ENCODE measurements around the gene RPS21.

Gene RPS21

GRCh38 chr20:62354031-62354808 lies 32.7 kb upstream of the RPS21 start:
- DNase-seq = no peak

DNA sequence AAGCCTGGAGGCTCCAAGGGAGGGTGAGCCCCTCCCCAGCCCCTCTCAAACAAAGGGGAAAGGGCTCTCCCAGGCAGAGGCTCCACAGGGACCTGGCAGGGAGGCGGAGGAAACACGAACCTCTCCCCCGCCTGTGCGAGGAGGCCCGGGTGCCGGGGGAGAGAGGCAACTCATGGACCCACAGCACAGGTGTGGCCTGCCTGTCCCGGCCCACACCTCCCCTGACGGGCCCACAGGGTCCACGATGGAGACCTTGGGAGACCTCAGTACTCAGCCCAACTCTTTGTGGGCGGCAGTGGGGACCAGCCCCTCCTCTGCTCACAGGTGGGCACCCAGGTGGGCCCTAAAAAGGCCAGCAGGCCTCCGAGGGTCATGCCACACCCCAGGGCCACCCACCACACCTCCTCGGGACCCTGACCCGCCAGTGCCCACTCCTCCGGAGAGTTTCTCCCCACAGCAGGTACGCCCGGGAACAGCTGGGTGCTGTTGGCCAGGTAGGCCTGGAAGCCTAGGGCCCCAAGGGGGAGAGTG lies 32.0 kb upstream of the RPS21 start:
- DNase-seq = no peak

DNA sequence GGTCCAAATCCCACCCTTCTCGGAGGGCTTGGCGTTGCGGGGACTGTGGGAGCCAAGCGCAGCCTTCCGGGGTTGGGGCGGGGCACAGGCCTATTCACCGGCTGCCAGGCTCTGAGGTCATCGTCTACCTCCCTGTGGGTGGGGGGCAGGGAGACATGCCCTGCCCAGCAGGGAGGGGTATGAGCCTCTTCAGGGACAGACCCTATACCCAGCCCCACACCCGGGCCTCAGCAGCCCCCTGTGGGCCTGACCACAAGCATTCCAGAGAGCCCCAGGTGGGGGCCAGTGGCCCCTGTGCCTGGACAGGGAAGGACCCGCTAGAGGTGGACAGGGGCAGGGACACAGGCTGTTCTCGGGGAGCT lies 31.4 kb upstream of the RPS21 start:
- DNase-seq = no peak

- DNase-seq = no peak
Measured at GRCh38 chr20:62355878-62356588, 30.9 kb upstream of the RPS21 start.

DNA sequence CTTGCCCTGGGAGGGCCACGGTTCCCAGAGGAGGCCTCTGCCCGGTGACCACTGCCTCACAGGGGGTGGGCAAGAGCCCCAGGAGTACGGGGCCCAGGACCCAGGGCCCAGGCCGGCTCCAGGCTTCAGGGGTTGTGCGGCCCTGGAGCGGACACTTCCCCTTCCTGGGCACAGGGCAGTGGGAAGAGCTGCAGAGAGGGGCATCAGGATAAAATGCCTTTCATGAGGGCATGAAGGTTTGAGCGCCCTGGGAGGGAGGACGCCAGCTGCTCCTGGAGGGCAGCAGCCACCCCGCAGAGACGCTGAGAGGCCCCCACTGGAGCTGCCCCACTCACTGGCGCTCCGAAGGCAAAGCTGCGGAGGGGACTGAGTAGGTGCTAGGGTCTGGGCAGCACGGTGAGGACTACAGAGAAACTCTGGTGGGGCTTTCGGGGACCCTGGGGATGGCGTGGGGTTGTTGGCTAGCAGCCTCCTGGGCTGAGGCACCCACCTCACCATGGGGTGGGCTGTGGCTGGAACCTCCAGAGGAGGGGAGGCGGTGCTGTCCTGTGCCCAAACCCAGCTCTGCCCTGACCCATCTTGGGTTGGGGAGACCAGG lies 30.2 kb upstream of the RPS21 start:
- no peak for DNase-seq

- DNase-seq = no peak
Measured at GRCh38 chr20:62357187-62357667, 29.7 kb upstream of the RPS21 start.

GRCh38 chr20:62357681-62358080 lies 29.2 kb upstream of the RPS21 start:
- no peak for DNase-seq

DNA sequence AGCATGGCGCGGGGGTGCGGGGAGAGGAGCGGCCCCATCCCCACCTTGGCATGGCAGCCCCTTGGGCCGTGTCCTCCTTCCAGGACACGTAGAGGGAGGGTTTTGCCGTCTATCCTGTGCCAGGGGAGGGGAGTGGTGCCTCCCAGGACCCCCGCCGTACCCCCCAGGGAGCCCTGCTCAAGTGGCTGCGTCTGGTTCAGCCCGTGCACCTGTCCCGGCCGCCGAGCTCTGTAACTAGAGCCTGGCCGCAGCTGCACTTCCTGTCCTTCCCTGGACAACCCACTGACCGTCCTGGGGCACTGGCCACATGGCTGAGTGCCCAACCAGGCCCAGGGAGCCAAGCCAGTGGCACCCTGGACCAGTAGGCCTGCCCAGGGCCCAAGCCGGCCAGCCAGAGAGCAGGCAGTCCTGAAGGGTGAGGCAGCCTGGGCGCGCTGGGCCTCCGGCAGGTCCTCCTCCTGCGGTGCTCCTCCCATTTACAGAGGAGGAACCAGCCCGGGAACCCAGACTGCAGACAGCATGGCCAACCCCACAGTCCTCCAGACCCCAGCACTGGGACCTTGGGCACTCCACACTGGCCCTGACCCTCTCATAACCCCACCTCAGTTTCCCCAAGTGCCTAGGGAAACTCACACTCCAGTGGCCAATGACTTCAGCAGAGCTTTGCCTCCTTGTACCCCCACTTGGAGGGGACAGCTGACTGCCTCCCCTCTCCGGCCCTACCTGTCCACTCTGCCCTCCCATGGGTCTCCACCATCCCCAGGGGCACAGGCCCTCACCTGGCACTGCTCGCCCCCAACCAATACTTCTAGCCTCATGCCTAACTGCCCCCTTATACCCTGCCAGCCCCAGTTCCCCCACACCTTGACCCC lies 28.5 kb upstream of the RPS21 start:
- no peak for DNase-seq

- no peak for DNase-seq
Measured at GRCh38 chr20:62359043-62359490, 27.8 kb upstream of the RPS21 start.

DNA sequence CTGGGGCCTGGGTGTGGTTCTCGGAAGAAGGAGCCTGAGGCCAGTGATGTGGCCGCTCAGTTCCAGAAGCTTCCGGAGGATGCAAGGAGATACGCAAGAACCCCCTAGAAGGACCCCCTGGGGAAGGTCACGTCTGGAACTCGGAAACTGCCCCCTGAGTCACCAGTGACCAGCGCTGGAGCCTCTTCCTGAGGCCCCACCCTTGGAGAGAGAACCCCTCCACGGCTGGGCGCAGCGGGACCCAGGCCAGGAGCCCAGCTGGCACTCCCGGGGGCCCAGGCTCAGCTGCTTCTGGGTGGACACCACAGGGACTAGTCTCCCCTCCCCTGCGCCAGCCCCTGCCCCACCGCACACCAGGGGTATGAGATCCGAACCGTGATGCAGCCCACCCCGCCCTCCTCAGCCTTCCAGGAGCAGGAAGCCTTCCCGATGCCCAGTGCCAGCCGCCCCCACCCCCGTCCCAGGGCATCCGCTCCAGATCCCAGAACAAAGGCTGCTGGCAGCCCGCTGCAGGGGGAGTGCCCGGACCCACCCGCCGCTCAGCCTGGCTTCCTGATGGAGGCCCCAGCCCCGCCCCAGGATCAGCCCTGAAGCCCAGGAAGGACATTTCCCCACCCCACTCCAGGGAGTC lies 27.3 kb upstream of the RPS21 start:
- DNase-seq = no peak

DNA sequence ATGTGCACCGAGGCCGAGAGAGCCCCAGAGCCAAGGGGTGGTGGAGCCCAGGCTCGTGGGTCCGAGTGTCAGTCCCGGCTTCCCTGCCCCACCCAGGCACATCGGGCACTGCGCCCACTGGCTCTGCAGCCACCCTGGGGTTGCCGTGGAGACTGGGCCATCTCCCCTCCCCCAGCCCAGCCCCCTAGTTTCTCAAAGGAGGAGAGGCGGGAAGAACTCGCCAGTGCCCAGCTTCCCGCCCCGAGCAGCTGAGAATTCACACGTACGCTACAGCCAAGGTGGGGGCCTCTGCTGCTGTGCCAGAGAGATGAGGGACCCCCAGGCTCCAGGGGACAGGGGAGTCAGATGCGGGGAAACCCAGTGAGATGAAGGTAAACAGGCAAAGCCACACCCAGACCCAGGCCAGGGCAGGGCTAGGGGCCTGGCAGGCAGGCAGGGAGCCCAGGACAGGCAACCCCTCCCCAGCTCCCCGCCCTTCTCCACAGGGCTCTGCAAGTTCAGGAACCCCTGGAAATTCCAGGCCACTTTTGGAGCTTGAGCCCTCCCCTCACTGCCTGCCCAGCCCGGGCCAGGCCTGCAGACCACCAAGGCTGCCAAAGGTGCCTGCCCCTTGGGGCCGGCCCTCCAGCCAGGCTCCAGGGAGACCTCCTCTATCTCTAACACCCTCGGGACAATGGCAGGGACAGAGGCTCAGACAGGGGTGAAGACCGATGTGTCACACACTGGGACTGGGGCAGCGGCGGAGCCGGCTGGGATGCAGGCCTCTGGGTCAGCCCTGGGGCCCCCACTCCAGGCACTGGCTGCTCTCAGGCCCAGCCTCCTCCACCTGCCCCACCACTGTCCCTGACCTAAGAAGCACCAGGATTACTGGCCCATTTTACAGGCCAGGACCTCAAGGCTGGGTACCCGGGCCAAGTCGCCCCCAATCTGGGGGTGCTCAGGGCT lies 25.8 kb upstream of the RPS21 start:
- no peak for DNase-seq

- DNase-seq = no peak
Measured at GRCh38 chr20:62361799-62362589, 24.9 kb upstream of the RPS21 start.

GRCh38 chr20:62362590-62362940 lies 24.3 kb upstream of the RPS21 start:
- DNase-seq = no peak

DNA sequence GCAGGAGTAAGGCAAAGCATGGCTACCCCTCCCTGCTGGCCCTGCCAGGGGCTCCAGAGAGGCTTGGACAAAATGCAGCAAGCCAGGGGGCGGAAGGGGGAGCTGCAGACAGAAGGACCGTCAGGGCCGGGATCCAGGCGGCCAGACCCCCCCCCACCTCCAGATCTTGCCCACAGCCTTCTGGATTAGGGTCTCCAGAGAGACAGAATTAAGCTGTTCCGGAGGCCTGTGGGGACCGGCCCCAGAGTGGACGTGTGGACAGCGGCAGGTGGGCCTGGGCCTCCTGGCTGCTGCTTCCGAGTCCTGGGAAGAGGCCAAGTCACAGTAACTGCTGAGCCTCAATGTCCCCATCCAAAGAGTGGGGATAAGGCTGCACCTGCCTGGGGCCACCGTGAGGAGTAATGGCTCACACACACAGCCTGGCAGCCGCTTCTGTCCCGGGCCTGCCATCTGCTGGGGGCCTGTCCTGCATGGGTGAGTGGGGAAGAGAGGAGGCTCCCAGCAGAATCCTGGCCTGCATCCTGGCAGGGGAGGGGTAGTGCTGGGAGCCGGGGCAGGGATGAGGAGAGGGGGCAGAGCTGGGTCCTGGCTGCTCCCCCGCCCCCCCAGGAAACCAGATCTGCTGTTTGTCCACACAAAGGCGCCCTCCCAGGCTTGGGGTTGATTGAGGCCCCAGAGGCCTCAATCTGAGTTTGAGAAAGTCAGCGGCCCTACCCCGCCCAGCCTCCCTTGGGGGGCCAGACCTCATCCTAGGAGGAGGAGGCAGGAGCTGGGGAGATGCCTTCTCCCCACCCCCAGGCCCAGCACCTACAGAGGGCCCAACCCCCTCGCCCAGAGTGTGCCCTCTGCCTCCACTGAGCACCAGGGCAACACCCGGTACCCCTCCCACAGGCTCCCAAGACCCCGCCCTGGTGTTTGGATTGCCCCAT lies 23.6 kb upstream of the RPS21 start:
- no peak for DNase-seq

DNA sequence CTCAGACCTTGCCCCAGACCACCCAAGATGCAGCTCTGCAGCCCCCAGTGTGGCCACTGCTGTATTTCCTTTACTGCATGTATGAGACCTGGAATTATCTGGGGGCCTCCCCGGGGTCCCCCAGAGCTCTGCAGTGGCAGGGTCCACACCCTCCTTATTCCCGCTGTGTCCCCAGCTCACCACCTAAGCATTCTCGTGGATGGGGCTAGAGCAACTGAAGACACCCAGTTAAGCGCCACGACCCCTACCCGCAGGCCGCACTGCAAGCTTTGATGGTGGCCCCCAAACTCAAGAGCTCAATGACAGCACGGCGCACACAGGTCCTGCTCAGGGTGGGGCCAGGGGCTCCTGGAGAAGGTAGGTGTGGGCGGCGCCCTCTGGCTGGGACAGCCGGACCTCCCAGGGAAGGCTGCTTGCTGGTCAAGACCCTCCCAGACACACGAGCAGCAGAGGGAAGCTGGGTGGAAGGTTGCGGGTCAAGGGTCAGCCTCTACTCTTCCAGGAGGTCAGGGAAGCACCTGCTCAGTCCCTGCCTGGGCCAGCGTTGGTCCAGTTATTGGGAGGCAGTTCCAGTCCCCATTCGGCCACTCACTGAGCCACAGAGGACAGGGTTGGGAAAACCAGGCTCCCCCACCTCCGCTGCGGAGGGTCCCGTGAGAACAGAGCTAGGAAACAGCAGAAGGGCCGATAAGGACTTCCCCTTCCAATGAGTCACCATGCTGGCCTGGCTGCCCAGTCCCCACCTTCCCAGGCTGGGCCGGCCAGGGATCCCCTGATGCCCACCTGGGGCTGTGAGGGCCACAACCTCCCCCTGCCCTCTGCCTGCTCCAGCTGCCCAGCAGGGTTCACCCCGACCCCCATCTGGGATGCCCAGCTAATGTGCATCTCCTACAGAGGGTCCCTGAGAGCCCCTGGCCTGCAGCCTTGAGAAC lies 22.7 kb upstream of the RPS21 start:
- no peak for DNase-seq

- no peak for DNase-seq
Measured at GRCh38 chr20:62364911-62365736, 21.8 kb upstream of the RPS21 start.

- DNase-seq = no peak
Measured at GRCh38 chr20:62365814-62366369, 21.0 kb upstream of the RPS21 start.
